H9 (cell line): ENCODE measurements around the gene ZFPL1. TPM values are rescaled to one million over a fixed set of nuclear protein-coding genes. Genes with fewer than 3 reads are reported as not detected.

Experiments
- DNase-seq: peaks from one replicate; pipeline ENCODE4 v3.0.0-alpha.2; 2017
- H2AFZ ChIP-seq: one replicate; pipeline ENCODE4 v1.6.1; 2013; ENCODE audit warnings: mild to moderate bottlenecking, low read length, control low read depth, moderate library complexity
- H2AK5ac ChIP-seq: 2 replicates; pipeline ENCODE4 v1.6.1; 2013; ENCODE audit warnings: low read length, control low read depth, mixed read lengths; ENCODE audit not compliant: insufficient read length
- H2BK120ac ChIP-seq: one replicate; pipeline ENCODE4 v1.6.1; 2013; ENCODE audit warnings: low read depth, mild to moderate bottlenecking, low read length, control low read depth, inconsistent platforms; ENCODE audit not compliant: poor library complexity, severe bottlenecking
- H2BK12ac ChIP-seq: 2 replicates; pipeline ENCODE4 v1.6.1; 2013; ENCODE audit warnings: low read length, control low read depth, mixed read lengths, low read depth; ENCODE audit not compliant: insufficient read length
- H2BK15ac ChIP-seq: 2 replicates; pipeline ENCODE4 v1.6.1; 2013; ENCODE audit warnings: low read depth, low read length, control low read depth
- H2BK20ac ChIP-seq: one replicate; pipeline ENCODE4 v1.6.1; 2013; ENCODE audit warnings: low read depth, mild to moderate bottlenecking, low read length, control low read depth, inconsistent platforms; ENCODE audit not compliant: poor library complexity, severe bottlenecking
- H2BK5ac ChIP-seq: 2 replicates; pipeline ENCODE4 v1.6.1; 2013; ENCODE audit warnings: low read length, control low read depth, mixed read lengths; ENCODE audit not compliant: insufficient read length
- H3K14ac ChIP-seq: 2 replicates; pipeline ENCODE4 v1.6.1; 2013; ENCODE audit warnings: low read length, control low read depth; ENCODE audit not compliant: insufficient read depth
- H3K18ac ChIP-seq: 2 replicates; pipeline ENCODE4 v1.6.1; 2013; ENCODE audit warnings: low read depth, mild to moderate bottlenecking, mixed read lengths, low read length, control low read depth; ENCODE audit not compliant: insufficient read length
- H3K23ac ChIP-seq: 2 replicates; pipeline ENCODE4 v1.6.1; 2013; ENCODE audit warnings: low read length, control low read depth, mixed read lengths, low read depth; ENCODE audit not compliant: insufficient read length
- H3K23me2 ChIP-seq: 2 replicates; pipeline ENCODE4 v1.6.1; 2013; ENCODE audit warnings: low read depth, mild to moderate bottlenecking, mixed read lengths, low read length, control low read depth; ENCODE audit not compliant: insufficient read length, poor library complexity, severe bottlenecking
- H3K27ac ChIP-seq: 2 replicates; pipeline ENCODE4 v1.5.1; 2013; ENCODE audit warnings: low read length, control low read depth, mixed read lengths, low read depth; ENCODE audit not compliant: insufficient read length
- H3K27me3 ChIP-seq: 2 replicates; pipeline ENCODE4 v1.6.1; 2013; ENCODE audit warnings: low read length, control low read depth, inconsistent platforms; ENCODE audit not compliant: insufficient read depth
- H3K4ac ChIP-seq: 2 replicates; pipeline ENCODE4 v1.6.1; 2013; ENCODE audit warnings: low read depth, mild to moderate bottlenecking, control low read depth, inconsistent platforms, low read length, moderate library complexity
- H3K4me1 ChIP-seq: 2 replicates; pipeline ENCODE4 v1.6.1; 2013; ENCODE audit warnings: low read length, control low read depth, inconsistent platforms; ENCODE audit not compliant: insufficient read depth
- H3K4me2 ChIP-seq: 2 replicates; pipeline ENCODE4 v1.6.1; 2013; ENCODE audit warnings: low read length, control low read depth, mixed read lengths; ENCODE audit not compliant: insufficient read length, insufficient read depth
- H3K56ac ChIP-seq: 2 replicates; pipeline ENCODE4 v1.6.1; 2013; ENCODE audit warnings: low read depth, mild to moderate bottlenecking, mixed read lengths, low read length, control low read depth; ENCODE audit not compliant: insufficient read length
- H3K79me1 ChIP-seq: 2 replicates; pipeline ENCODE4 v1.6.1; 2013; ENCODE audit warnings: low read depth, mild to moderate bottlenecking, moderate library complexity, low read length, control low read depth, inconsistent platforms; ENCODE audit not compliant: insufficient read depth, poor library complexity, severe bottlenecking
- H3K79me2 ChIP-seq: 2 replicates; pipeline ENCODE4 v1.6.1; 2013; ENCODE audit warnings: low read length, control low read depth, inconsistent platforms; ENCODE audit not compliant: insufficient read depth
- H3K9ac ChIP-seq: 2 replicates; pipeline ENCODE4 v1.6.1; 2013; ENCODE audit warnings: low read length, control low read depth, mixed read lengths; ENCODE audit not compliant: insufficient read length; ENCODE audit errors: extremely low read depth
- H3K9me3 ChIP-seq: one replicate; pipeline ENCODE4 v1.6.1; 2013; ENCODE audit warnings: low read depth, low read length, inconsistent platforms; ENCODE audit not compliant: control insufficient read depth
- H3T11ph ChIP-seq: one replicate; pipeline ENCODE4 v1.6.1; 2013; ENCODE audit warnings: mild to moderate bottlenecking, low read length, control low read depth, inconsistent platforms
- H4K20me1 ChIP-seq: one replicate; pipeline ENCODE4 v1.6.1; 2013; ENCODE audit not compliant: control insufficient read depth, insufficient read length, insufficient read depth
- H4K5ac ChIP-seq: 2 replicates; pipeline ENCODE4 v1.6.1; 2013; ENCODE audit warnings: low read depth, mild to moderate bottlenecking, mixed read lengths, low read length, control low read depth; ENCODE audit not compliant: insufficient read length
- H4K8ac ChIP-seq: replicated peaks from 2 replicates; pipeline ENCODE4 v1.6.1; 2013; ENCODE audit warnings: low read length, control low read depth, mixed read lengths, low read depth; ENCODE audit not compliant: insufficient read length
- H4K91ac ChIP-seq: 2 replicates; pipeline ENCODE4 v1.6.1; 2013; ENCODE audit warnings: low read depth, mild to moderate bottlenecking, moderate library complexity, mixed read lengths, low read length, control low read depth; ENCODE audit not compliant: insufficient read length
- H3K27ac Mint-ChIP-seq, 3 experiments: 2 replicates in 2 of 3; 3 replicates in 1 of 3; pipeline ENCODE4 v1.8.0; 2020 to 2021; ENCODE audit warnings: mixed read lengths in 3 of 3, mild to moderate bottlenecking in 1 of 3, moderate library complexity in 1 of 3
- H3K27me3 Mint-ChIP-seq: 2 replicates; pipeline ENCODE4 v1.8.0; 2021; ENCODE audit warnings: low read depth, mild to moderate bottlenecking, moderate library complexity, mixed read lengths
- H3K36me3 Mint-ChIP-seq, 3 experiments: 2 replicates in 2 of 3; 3 replicates in 1 of 3; pipeline ENCODE4 v1.8.0; 2020 to 2021; ENCODE audit warnings: low read depth in 3 of 3, mixed read lengths in 3 of 3; ENCODE audit not compliant: insufficient read depth in 1 of 3
- H3K4me1 Mint-ChIP-seq, 2 experiments: 2 replicates each; pipeline ENCODE4 v1.8.0; 2020; ENCODE audit warnings: mixed read lengths in 2 of 2
- H3K4me3 Mint-ChIP-seq, 2 experiments: 2 replicates in 1 of 2; 3 replicates in 1 of 2; pipeline ENCODE4 v1.8.0; 2020 to 2021; ENCODE audit warnings: mild to moderate bottlenecking in 2 of 2, mixed read lengths in 2 of 2, moderate library complexity in 1 of 2
- H3K9me3 Mint-ChIP-seq, 2 experiments: 2 replicates in 1 of 2; 3 replicates in 1 of 2; pipeline ENCODE4 v1.8.0; 2020; ENCODE audit warnings: mild to moderate bottlenecking in 2 of 2, mixed read lengths in 2 of 2, moderate library complexity in 1 of 2
- CTCF ChIP-seq: fragments of 200-600 bp; sonication (generic); conservative IDR thresholded peaks from 3 replicates; pipeline ENCODE4 v1.8.0; 2021; ENCODE audit warnings: antibody characterized with exemption, mild to moderate bottlenecking
- WGBS: extraction: QIAGEN DNeasy Blood & Tissue Kit; methylation state at CpG from one replicate; pipeline ENCODE4 v1.1.7; 2013; ENCODE audit warnings: missing lambda C conversion rate, low lambda C conversion rate, mixed read lengths; ENCODE audit not compliant: insufficient read length; ENCODE audit errors: extremely low coverage; 5-methylcytosine and 5-hydroxymethylcytosine counted together
- total RNA-seq: library from RNA; stranded (reverse); gene quantifications from 2 replicates; pipeline ENCODE4 v1.2.1, GENCODE V29; 2021

ZFPL1 gene
- total RNA-seq, 1 experiment from 2014 or later: 24.2 TPM

- H3K27me3 ChIP-seq: no peaks in the 10 kb centered on the region
- H3K23me2 ChIP-seq: peaks cover 14% of the 10 kb centered on the region
- no peaks in the 10 kb centered on the region for H3K4me1 ChIP-seq
- no peak for TF ChIP-seq CTCF
- no peak overlapping the region for H3K4ac ChIP-seq
- no peaks in the 10 kb centered on the region for H4K20me1 ChIP-seq
- peak overlapping the region in 1 of 2 experiments; percentile 31; a peak in 1 of 5 replicates for H3K4me3 Mint-ChIP-seq
- H2BK20ac ChIP-seq: no peak overlapping the region
- no peaks in the 10 kb centered on the region for H3K79me1 ChIP-seq
- no peak overlapping the region for H3K56ac ChIP-seq
- H2BK120ac ChIP-seq: no peak overlapping the region
- H4K8ac ChIP-seq: no peak overlapping the region
- no peak overlapping the region for H4K91ac ChIP-seq
- no peaks in the 10 kb centered on the region; a peak in 1 of 5 replicates for H3K9me3 Mint-ChIP-seq
- no peak overlapping the region for H3K14ac ChIP-seq
- no peak overlapping the region for H3K18ac ChIP-seq
- H3K27ac Mint-ChIP-seq: no peak overlapping the region; a peak in 1 of 7 replicates
- no peaks in the 10 kb centered on the region for H3K9me3 ChIP-seq
- H2AFZ ChIP-seq: no peak overlapping the region
- H2BK12ac ChIP-seq: no peak overlapping the region
- no peak overlapping the region for H2BK5ac ChIP-seq
- H3K79me2 ChIP-seq: no peaks in the 10 kb centered on the region
- no peak overlapping the region for H2BK15ac ChIP-seq
- DNase-seq: no peak
- H3T11ph ChIP-seq: no peak overlapping the region
- peaks cover 11 to 16% of the 10 kb centered on the region in 2 experiments for H3K4me1 Mint-ChIP-seq
- no peak overlapping the region for H4K5ac ChIP-seq
- peaks cover 8 to 52% (median 47%) of the 10 kb centered on the region in 3 experiments; a peak in 6 of 7 replicates for H3K36me3 Mint-ChIP-seq
- no peak overlapping the region for H3K27ac ChIP-seq
- H2AK5ac ChIP-seq: no peak overlapping the region
- no peak overlapping the region for H3K23ac ChIP-seq
- H3K4me2 ChIP-seq: no peak overlapping the region
- no peak overlapping the region for H3K9ac ChIP-seq
- WGBS: no CpG with 5 or more reads among the region's 19 CpGs
- no peaks in the 10 kb centered on the region for H3K27me3 Mint-ChIP-seq
Measured at GRCh38 chr11:65130631-65131416, 46.8 kb downstream of the ZFPL1 start.
